Measurements from ENCODE around the gene ASH1L. TPM values are rescaled to one million over a fixed set of nuclear protein-coding genes. Genes with fewer than 3 reads are reported as not detected.
"Not testable (repeated sequence)": the region's sequence is repeated elsewhere in the genome, so short reads cannot be mapped to it uniquely, and the experiment has no call there.

The ASH1L gene
- total and polyA plus RNA-seq, 2 donors (not counting 3 experiments of a cell fraction or from before 2014, with no cell fraction given), result 11.6 to 29.2 TPM

DNA sequence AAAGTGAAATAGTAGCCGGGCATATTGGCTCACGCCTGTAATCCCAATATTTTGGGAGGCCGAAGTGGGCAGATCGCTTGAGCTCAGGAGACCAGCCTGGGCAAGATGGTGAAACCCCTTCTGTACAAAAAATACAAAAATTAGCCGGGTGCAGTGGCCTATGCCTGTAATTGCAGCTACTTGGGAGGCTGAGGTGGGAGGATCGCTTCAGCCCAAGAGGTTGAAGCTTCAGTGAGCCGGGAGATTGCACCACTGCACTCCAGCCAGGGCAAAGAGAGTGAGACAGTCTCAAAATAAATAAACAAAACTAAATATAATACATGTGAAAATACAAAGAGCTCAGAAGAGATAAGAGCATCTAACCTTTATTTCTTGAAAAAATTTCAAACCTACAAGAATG is 45.1 kb upstream of the ASH1L start:
- no peaks in the 10 kb centered on the region for H3K4me1 ChIP-seq (ENCODE audit: control insufficient read depth, extremely low read depth, insufficient read depth, low read length)
- peaks cover 2% of the 10 kb centered on the region for H3K79me2 ChIP-seq (ENCODE audit: control insufficient read depth, insufficient read depth, low read length)
- H4K20me1 ChIP-seq (replicated peaks; ENCODE audit: control insufficient read depth, extremely low read depth, insufficient read depth, low read length), result no peaks in the 10 kb centered on the region
- intact Hi-C loops (cut with micrococcal nuclease), result no loop called here
- TF ChIP-seq GATA2 (IDR thresholded peaks at IDR 0.05; ENCODE audit: insufficient read depth, insufficient read length, low read depth, low read length) (no peak), MAX (IDR thresholded peaks at IDR 0.05; ENCODE audit: insufficient read depth, insufficient read length) (no peak), JUN (IDR thresholded peaks at IDR 0.05; ENCODE audit: borderline replicate concordance, insufficient read depth, insufficient read length, low read depth) (no peak), MYC (IDR thresholded peaks at IDR 0.05; ENCODE audit: low read depth, low read length) (no peak), POLR2AphosphoS5 (IDR thresholded peaks at IDR 0.05; ENCODE audit: insufficient read depth, low read depth, low read length) (no peak), POLR2A (IDR thresholded peaks at IDR 0.05; ENCODE audit: low read depth, low read length) (no peak), EZH2 (IDR thresholded peaks at IDR 0.05; ENCODE audit: borderline replicate concordance, low read depth, low read length, severe bottlenecking) (no peak), FOS (IDR thresholded peaks at IDR 0.05; ENCODE audit: borderline replicate concordance, insufficient read depth, low read length) (no peak)
- TF ChIP-seq, protein P1, sequence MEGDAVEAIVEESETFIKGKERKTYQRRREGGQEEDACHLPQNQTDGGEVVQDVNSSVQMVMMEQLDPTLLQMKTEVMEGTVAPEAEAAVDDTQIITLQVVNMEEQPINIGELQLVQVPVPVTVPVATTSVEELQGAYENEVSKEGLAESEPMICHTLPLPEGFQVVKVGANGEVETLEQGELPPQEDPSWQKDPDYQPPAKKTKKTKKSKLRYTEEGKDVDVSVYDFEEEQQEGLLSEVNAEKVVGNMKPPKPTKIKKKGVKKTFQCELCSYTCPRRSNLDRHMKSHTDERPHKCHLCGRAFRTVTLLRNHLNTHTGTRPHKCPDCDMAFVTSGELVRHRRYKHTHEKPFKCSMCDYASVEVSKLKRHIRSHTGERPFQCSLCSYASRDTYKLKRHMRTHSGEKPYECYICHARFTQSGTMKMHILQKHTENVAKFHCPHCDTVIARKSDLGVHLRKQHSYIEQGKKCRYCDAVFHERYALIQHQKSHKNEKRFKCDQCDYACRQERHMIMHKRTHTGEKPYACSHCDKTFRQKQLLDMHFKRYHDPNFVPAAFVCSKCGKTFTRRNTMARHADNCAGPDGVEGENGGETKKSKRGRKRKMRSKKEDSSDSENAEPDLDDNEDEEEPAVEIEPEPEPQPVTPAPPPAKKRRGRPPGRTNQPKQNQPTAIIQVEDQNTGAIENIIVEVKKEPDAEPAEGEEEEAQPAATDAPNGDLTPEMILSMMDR (IDR thresholded peaks at IDR 0.05; ENCODE audit: extremely low read depth in 1 of 2, insufficient read depth in 1 of 2, low read depth in 1 of 2, low read length in 2 of 2), result no peak
- peaks cover 0 to 2% of the 10 kb centered on the region in 2 experiments for H3K36me3 ChIP-seq (ENCODE audit: control insufficient read depth in 2 of 2, extremely low read depth in 1 of 2, insufficient read depth in 2 of 2, low read length in 2 of 2)
- DNase-seq (ENCODE audit: low read depth, low spot score) (no peak), FAIRE-seq (no peak)
- H3K9me3 ChIP-seq (replicated peaks; ENCODE audit: control insufficient read depth, insufficient read depth, low read length), result no peaks in the 10 kb centered on the region
- no peak overlapping the region for H3K4me3 ChIP-seq (replicated peaks in 1 of 3; ENCODE audit: insufficient read depth in 1 of 3, low read depth in 1 of 3, low read length in 3 of 3)
- POLR2A ChIA-PET, result interaction anchor here (0.6 kb wide), 1 partner anchor 12 kb away, joined by 6 read pairs; no protein-coding TSS in a partner anchor
- no peak overlapping the region for H2AFZ ChIP-seq (ENCODE audit: low read depth, low read length)
- no TSS peak for BruUV-seq (replicated peaks)
- no peak overlapping the region for H3K4me2 ChIP-seq (ENCODE audit: insufficient read depth, low read length)
- no peaks in the 10 kb centered on the region for H3K9me1 ChIP-seq (replicated peaks; ENCODE audit: control insufficient read depth, extremely low read depth, insufficient read depth, low read length)
- H3K9ac ChIP-seq (replicated peaks; ENCODE audit: extremely low read depth, insufficient read depth, low read length), result no peak overlapping the region
- H3K27ac ChIP-seq (ENCODE audit: insufficient read depth, low read depth, low read length), result no peak overlapping the region
- dilution Hi-C loops (cut with MboI; ENCODE audit: extremely low pct_ligation_motif_present, low sequenced_read_pairs), result no loop called here
- H3K27me3 ChIP-seq (ENCODE audit: control insufficient read depth in 2 of 2, insufficient read depth in 2 of 2, low read length in 2 of 2), result no peaks in the 10 kb centered on the region
- CTCF ChIA-PET, result interaction anchor here (0.8 to 1.1 kb wide), 3 partner anchors 9 to 349 kb away, joined by 3 to 4 read pairs (median 4); no protein-coding TSS in a partner anchor

- intact Hi-C loops (cut with micrococcal nuclease); H2AFZ ChIP-seq (ENCODE audit: low read depth, low read length); H3K9me3 ChIP-seq (replicated peaks; ENCODE audit: control insufficient read depth, insufficient read depth, low read length); H3K9ac ChIP-seq (replicated peaks; ENCODE audit: extremely low read depth, insufficient read depth, low read length); CTCF ChIA-PET; H3K4me1 ChIP-seq (ENCODE audit: control insufficient read depth, extremely low read depth, insufficient read depth, low read length); dilution Hi-C loops (cut with MboI; ENCODE audit: extremely low pct_ligation_motif_present, low sequenced_read_pairs); H3K27ac ChIP-seq (ENCODE audit: insufficient read depth, low read depth, low read length); DNase-seq (ENCODE audit: low read depth, low spot score); H3K79me2 ChIP-seq (ENCODE audit: control insufficient read depth, insufficient read depth, low read length); BruUV-seq (replicated peaks); H3K4me2 ChIP-seq (ENCODE audit: insufficient read depth, low read length); H3K4me3 ChIP-seq (replicated peaks in 1 of 3; ENCODE audit: insufficient read depth in 1 of 3, low read depth in 1 of 3, low read length in 3 of 3); H3K36me3 ChIP-seq (ENCODE audit: control insufficient read depth in 2 of 2, extremely low read depth in 1 of 2, insufficient read depth in 2 of 2, low read length in 2 of 2); FAIRE-seq; H4K20me1 ChIP-seq (replicated peaks; ENCODE audit: control insufficient read depth, extremely low read depth, insufficient read depth, low read length); H3K9me1 ChIP-seq (replicated peaks; ENCODE audit: control insufficient read depth, extremely low read depth, insufficient read depth, low read length); H3K27me3 ChIP-seq (ENCODE audit: control insufficient read depth in 2 of 2, insufficient read depth in 2 of 2, low read length in 2 of 2); POLR2A ChIA-PET: not testable (repeated sequence)
Measured at GRCh38 chr1:155599828-155600572, 37.4 kb upstream of the ASH1L start.

Measured in endothelial cell of umbilical vein (primary cell).